ENCODE results near the gene ERGIC1.

Gene ERGIC1

GRCh38 chr5:172972552-172972951 lies 138.5 kb downstream of the ERGIC1 start:
- DNase-seq (ENCODE audit: low read depth in 2 of 2, low spot score in 1 of 2) = no peak

GRCh38 chr5:172973127-172973916 lies 139.3 kb downstream of the ERGIC1 start:
- no peak for DNase-seq (ENCODE audit: low read depth in 2 of 2, low spot score in 1 of 2)

GRCh38 chr5:172973931-172974330 lies 139.9 kb downstream of the ERGIC1 start:
- DNase-seq (ENCODE audit: low read depth in 2 of 2, low spot score in 1 of 2) = no peak

- DNase-seq (ENCODE audit: low read depth in 2 of 2, low spot score in 1 of 2) = no peak
Measured at GRCh38 chr5:172975289-172975688, 141.2 kb downstream of the ERGIC1 start.

GRCh38 chr5:172979778-172980177 lies 145.7 kb downstream of the ERGIC1 start:
- no peak for DNase-seq (ENCODE audit: low read depth in 2 of 2, low spot score in 1 of 2)

- no peak for DNase-seq (ENCODE audit: low read depth in 2 of 2, low spot score in 1 of 2)
Measured at GRCh38 chr5:172981931-172982330, 147.9 kb downstream of the ERGIC1 start.

- DNase-seq (ENCODE audit: low read depth in 2 of 2, low spot score in 1 of 2) = peak; percentile 77 to 90
Measured at GRCh38 chr5:172983542-172984243, 149.6 kb downstream of the ERGIC1 start, which contains the start of gene ATP6V0E1. Gene ATP6V0E1, plus strand, starts transcription at chr5:172983771. Its CDS starts 90 bp downstream, at chr5:172983861.

GRCh38 chr5:172984244-172984953 lies 150.3 kb downstream of the ERGIC1 start:
- peak; percentile 45 to 50 for DNase-seq (ENCODE audit: low read depth in 2 of 2, low spot score in 1 of 2)

GRCh38 chr5:172985596-172985995 lies 151.5 kb downstream of the ERGIC1 start:
- no peak for DNase-seq (ENCODE audit: low read depth in 2 of 2, low spot score in 1 of 2)

GRCh38 chr5:172988276-172988675 lies 154.2 kb downstream of the ERGIC1 start:
- no peak for DNase-seq (ENCODE audit: low read depth in 2 of 2, low spot score in 1 of 2)

- no peak for DNase-seq (ENCODE audit: low read depth in 2 of 2, low spot score in 1 of 2)
Measured at GRCh38 chr5:172990776-172991175, 156.7 kb downstream of the ERGIC1 start.

GRCh38 chr5:172994405-172994804 lies 160.4 kb downstream of the ERGIC1 start:
- no peak for DNase-seq (ENCODE audit: low read depth in 2 of 2, low spot score in 1 of 2)

- no peak for DNase-seq (ENCODE audit: low read depth in 2 of 2, low spot score in 1 of 2)
Measured at GRCh38 chr5:172999372-172999973, 165.4 kb downstream of the ERGIC1 start.

- no peak for DNase-seq (ENCODE audit: low read depth in 2 of 2, low spot score in 1 of 2)
Measured at GRCh38 chr5:172999974-173000373, 165.9 kb downstream of the ERGIC1 start.

- DNase-seq (ENCODE audit: low read depth in 2 of 2, low spot score in 1 of 2) = no peak
Measured at GRCh38 chr5:173001229-173001841, 167.3 kb downstream of the ERGIC1 start.
